A549 (cell line): ENCODE results near the gene CLEC3A. TPM values are rescaled to one million over a fixed set of nuclear protein-coding genes. Genes with fewer than 3 reads are reported as not detected.
A peak's percentile ranks its signal among the peaks of the same experiment; 100 is the strongest.

ENCODE experiments used
- ATAC-seq, 2 experiments: fragments of 200-7000 bp in 1 of 2; fragments of >200 bp in 1 of 2; cut with Nextera tagmentation in 1 of 2; cut with Tn5 transposase in 1 of 2; 3 replicates each; pipeline versions ENCODE4 v1.8.0 to v1.9.1; 2018 to 2020; ENCODE audit warnings: mild to moderate bottlenecking in 1 of 2, moderate library complexity in 1 of 2
- CTCF ChIA-PET: fragments of 300-600 bp; sonication (Branson Sonifier 250); formaldehyde crosslinking; extraction: SDS; loops from one replicate; lab custom pipeline; 2021; ENCODE audit warnings: antibody characterized with exemption, inconsistent platforms; lab: Yijun Ruan, JAX
- POLR2A ChIA-PET: fragments of 350-600 bp; formaldehyde crosslinking; extraction: SDS; loops from one replicate; lab custom pipeline; 2021; ENCODE audit warnings: antibody characterized with exemption, inconsistent platforms; lab: Yijun Ruan, JAX
- DNase-seq, 2 experiments: peaks; one replicate each; pipeline versions ENCODE4 v3.0.0 to v3.0.0-alpha.2; 2011 to 2016; ENCODE audit warnings: low read depth in 1 of 2, low spot score in 1 of 2
- FAIRE-seq: peaks from 2 replicates; lab custom pipeline; 2011; peaks lifted over from hg19 to GRCh38; lab: Jason Lieb, UNC
- H3K27ac ChIP-seq, 2 experiments: fragments of >200 bp; sonication (Bioruptor Twin); formaldehyde crosslinking; 3 replicates each; pipeline ENCODE4 v1.5.1; 2016 to 2017
- H3K4me1 ChIP-seq: fragments of >200 bp; sonication (Bioruptor Twin); formaldehyde crosslinking; 3 replicates; pipeline ENCODE4 v1.6.1; 2016
- H3K4me2 ChIP-seq: fragments of >200 bp; sonication (Bioruptor Twin); formaldehyde crosslinking; 3 replicates; pipeline ENCODE4 v1.6.1; 2016
- H3K4me3 ChIP-seq: fragments of >200 bp; sonication (Bioruptor Twin); formaldehyde crosslinking; 3 replicates; pipeline ENCODE4 v1.5.1; 2016
- H3K9me3 ChIP-seq: fragments of >200 bp; sonication (Bioruptor Twin); formaldehyde crosslinking; 3 replicates; pipeline ENCODE4 v1.6.1; 2016
- BCL3 ChIP-seq: fragments of >200 bp; sonication (Bioruptor Twin); formaldehyde crosslinking; IDR thresholded peaks from 3 replicates; pipeline ENCODE4 v1.6.1; 2016
- BHLHE40 ChIP-seq: IDR thresholded peaks from 2 replicates; pipeline ENCODE4 v1.6.1; 2012; ENCODE audit warnings: low read depth, low read length, inconsistent platforms
- CBX8 ChIP-seq: fragments of 200-600 bp; sonication (generic); IDR thresholded peaks from 2 replicates; pipeline ENCODE4 v1.6.1; 2016
- CEBPB ChIP-seq, 2 experiments: fragments of >200 bp in 1 of 2; sonication (Bioruptor Twin) in 1 of 2; formaldehyde crosslinking in 1 of 2; IDR thresholded peaks; 2 replicates each; pipeline ENCODE4 v1.6.1; 2012 to 2016
- EHF ChIP-seq: fragments of 250-450 bp; sonication (Bioruptor Pico); IDR thresholded peaks from 2 replicates; pipeline ENCODE4 v1.5.0; 2020; ENCODE audit warnings: mild to moderate bottlenecking
- EHMT2 ChIP-seq: fragments of 200-600 bp; sonication (generic); IDR thresholded peaks from 2 replicates; pipeline ENCODE4 v1.6.1; 2016; ENCODE audit warnings: antibody characterized with exemption, low read depth, mild to moderate bottlenecking, moderate library complexity
- EP300 ChIP-seq, 2 experiments: fragments of >200 bp; sonication (Bioruptor Twin); formaldehyde crosslinking; IDR thresholded peaks; 2 replicates in 1 of 2; 3 replicates in 1 of 2; pipeline ENCODE4 v1.6.1; 2016 to 2017
- ESRRA ChIP-seq: fragments of 150-350 bp; IDR thresholded peaks from 2 replicates; pipeline ENCODE4 v1.6.1; 2014; ENCODE audit warnings: mild to moderate bottlenecking, low read length, borderline replicate concordance
- FOSL2 ChIP-seq, 2 experiments: fragments of 450-650 bp in 1 of 2; fragments of >200 bp in 1 of 2; sonication (Bioruptor Twin) in 1 of 2; formaldehyde crosslinking; IDR thresholded peaks; 2 replicates each; pipeline versions ENCODE4 v1.5.0 to v1.6.1; 2016 to 2020; ENCODE audit warnings: mild to moderate bottlenecking in 1 of 2, moderate library complexity in 1 of 2
- GATA3 ChIP-seq: IDR thresholded peaks from 2 replicates; pipeline ENCODE4 v1.6.1; 2012; ENCODE audit warnings: borderline replicate concordance
- HDAC2 ChIP-seq: fragments of 200-600 bp; sonication (generic); IDR thresholded peaks from 2 replicates; pipeline ENCODE4 v1.6.1; 2016
- HEYL ChIP-seq: fragments of 250-450 bp; sonication (Bioruptor Pico); IDR thresholded peaks from 2 replicates; pipeline ENCODE4 v1.8.0; 2021; ENCODE audit warnings: mild to moderate bottlenecking, moderate library complexity
- JUN ChIP-seq, 2 experiments: fragments of >200 bp; sonication (Bioruptor Twin); formaldehyde crosslinking; IDR thresholded peaks; 2 replicates in 1 of 2; 3 replicates in 1 of 2; pipeline ENCODE4 v1.6.1; 2016 to 2017
- KDM5A ChIP-seq: fragments of 200-600 bp; sonication (generic); IDR thresholded peaks from 2 replicates; pipeline ENCODE4 v1.6.1; 2016; ENCODE audit warnings: antibody characterized with exemption, mild to moderate bottlenecking
- MAX ChIP-seq: IDR thresholded peaks from 2 replicates; pipeline ENCODE4 v1.6.1; 2012
- PBX3 ChIP-seq: IDR thresholded peaks from 2 replicates; pipeline ENCODE4 v1.6.1; 2012
- RCOR1 ChIP-seq: fragments of 150-350 bp; IDR thresholded peaks from 2 replicates; pipeline ENCODE4 v1.6.1; 2014; ENCODE audit warnings: antibody characterized with exemption, low read length, low read depth
- REST ChIP-seq: fragments of 200-600 bp; sonication (generic); IDR thresholded peaks from 2 replicates; pipeline ENCODE4 v1.6.1; 2016; ENCODE audit warnings: antibody characterized with exemption, mild to moderate bottlenecking, moderate library complexity
- RNF2 ChIP-seq: fragments of 200-600 bp; sonication (generic); IDR thresholded peaks from 2 replicates; pipeline ENCODE4 v1.6.1; 2016; ENCODE audit warnings: low read depth, mild to moderate bottlenecking, antibody characterized with exemption, moderate library complexity, borderline replicate concordance
- TFCP2L1 ChIP-seq: fragments of 250-450 bp; sonication (Bioruptor Pico); IDR thresholded peaks from 2 replicates; pipeline ENCODE4 v1.5.0; 2021; ENCODE audit warnings: mild to moderate bottlenecking
- ZSCAN20 ChIP-seq: fragments of 250-450 bp; sonication (Bioruptor Pico); IDR thresholded peaks from 2 replicates; pipeline ENCODE4 v1.8.0; 2022; ENCODE audit warnings: mild to moderate bottlenecking, moderate library complexity
- WGBS: methylation state at CpG from one replicate; pipeline ENCODE4 v1.1.6; 2017; ENCODE audit errors: missing lambda C conversion rate; 5-methylcytosine and 5-hydroxymethylcytosine counted together
- polyA plus RNA-seq, 4 experiments: library from polyadenylated mRNA; depleted of rRNA in 3 of 4; stranded (reverse); fragments of >200 nt; fragmentation: RNase III in 1 of 4; extraction: RNeasy Plus Mini Kit Qiagen cat#74134 plus additional on column Dnase treatment in 1 of 4; gene quantifications; 2 replicates in 3 of 4; 3 replicates in 1 of 4; pipeline ENCODE4 v1.2.3, GENCODE V29; 2011 to 2017

CLEC3A gene
- polyA plus RNA-seq, 2 of the 4 experiments (the other 2 are of a cell fraction), result not detected

DNA sequence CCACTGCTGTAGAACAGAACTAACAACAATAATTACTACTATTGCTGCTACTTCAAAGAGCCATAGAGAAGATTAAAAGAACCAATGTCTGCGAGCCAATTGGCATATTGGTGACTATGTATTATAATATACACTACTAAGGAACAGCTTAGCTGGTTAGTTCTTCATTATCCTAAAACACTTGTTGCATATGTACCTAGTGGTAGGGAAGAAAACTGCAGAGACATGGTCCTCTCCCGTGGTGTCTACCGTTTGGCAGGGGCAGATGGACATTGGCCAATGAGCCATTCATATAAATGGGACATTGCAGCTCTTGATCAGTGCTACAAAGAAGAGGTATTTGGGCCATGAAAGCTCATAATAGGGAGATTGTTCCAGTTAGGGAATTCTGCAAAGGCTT is 46.4 kb upstream of the CLEC3A start:
- Histone ChIP-seq H3K4me1 (no peaks in the 10 kb centered on the region), H3K27ac (no peak overlapping the region), H3K9me3 (no peaks in the 10 kb centered on the region), H3K4me2 (no peak overlapping the region), H3K4me3 (no peak overlapping the region)
- ATAC-seq (peak in 1 of 2 experiments; percentile 46; a peak in 2 of 6 replicates), FAIRE-seq (no peak), DNase-seq (no peak)
- CTCF ChIA-PET, result no interaction called here
- POLR2A ChIA-PET, result no interaction called here
- 2% methylated on average over 3 of the region's 3 CpGs for WGBS
- no peak for TF ChIP-seq HEYL (CRISPR knock-in tag)
- TF ChIP-seq BCL3, result no peak
- TF ChIP-seq PBX3, result no peak
- no peak for TF ChIP-seq EHMT2
- no peak for TF ChIP-seq FOSL2 (IDR thresholded peaks at IDR 0.05)
- no peak for TF ChIP-seq FOSL2 (CRISPR knock-in tag; IDR thresholded peaks at IDR 0.05)
- no peak for TF ChIP-seq MAX
- TF ChIP-seq KDM5A, result no peak
- TF ChIP-seq GATA3, result no peak
- TF ChIP-seq RCOR1, result no peak
- no peak for TF ChIP-seq CBX8

- ChIA-PET CTCF (no interaction called here), POLR2A (no interaction called here)
- ATAC-seq, result no peak
- no peaks in the 10 kb centered on the region for H3K4me1 ChIP-seq
- no peak overlapping the region for H3K4me3 ChIP-seq
- no peak for FAIRE-seq
- H3K9me3 ChIP-seq, result no peaks in the 10 kb centered on the region
- H3K27ac ChIP-seq, result no peak overlapping the region
- no peak overlapping the region for H3K4me2 ChIP-seq
- DNase-seq, result no peak
- WGBS, result 3% methylated on average over 5 of the region's 5 CpGs
- TF ChIP-seq CEBPB (IDR thresholded peaks at IDR 0.05) (no peak), REST (no peak), BHLHE40 (no peak), HDAC2 (no peak), ZSCAN20 (CRISPR knock-in tag) (no peak), MAX (no peak), EHF (no peak), RNF2 (no peak), EHMT2 (no peak)
Observed at GRCh38 chr16:77977339-77977738, 45.0 kb upstream of the CLEC3A start.

DNA sequence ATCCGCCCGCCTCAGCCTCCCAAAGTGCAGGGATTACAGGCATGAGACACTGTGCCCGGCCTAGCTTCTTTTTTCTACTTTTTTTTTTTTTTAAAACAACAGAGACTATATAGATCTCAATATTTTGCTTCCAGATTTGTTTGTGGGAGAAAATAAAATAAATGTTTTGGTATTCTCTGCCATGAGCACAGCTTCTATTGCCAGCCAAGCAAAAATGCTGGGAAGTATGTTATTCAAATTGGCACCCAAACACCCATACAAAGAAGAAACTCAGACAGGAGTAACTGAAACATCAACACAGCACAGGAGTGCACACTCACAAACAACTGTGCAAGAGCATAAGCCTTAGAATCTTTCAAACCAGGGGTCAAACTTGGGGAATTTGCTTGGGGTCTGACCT is 37.2 kb upstream of the CLEC3A start:
- Histone ChIP-seq H3K4me2 (no peak overlapping the region), H3K9me3 (no peaks in the 10 kb centered on the region)
- TF ChIP-seq TFCP2L1 (CRISPR knock-in tag), result no peak
- no peak for TF ChIP-seq ESRRA
- TF ChIP-seq HEYL (CRISPR knock-in tag), result no peak
- TF ChIP-seq EP300 (IDR thresholded peaks at IDR 0.05), result no peak
- TF ChIP-seq JUN (IDR thresholded peaks at IDR 0.05), result no peak
- TF ChIP-seq, all 56 proteins: peak for 0
- Histone ChIP-seq H3K4me1 (no peaks in the 10 kb centered on the region), H3K27ac (no peak overlapping the region), H3K4me3 (no peak overlapping the region)
- no peak for ATAC-seq
- CTCF ChIA-PET, result interaction anchor here (4.7 kb wide), 1 partner anchor 18 kb away, joined by 18 read pairs; no protein-coding TSS in a partner anchor
- POLR2A ChIA-PET, result no interaction called here
- FAIRE-seq, result no peak
- DNase-seq, result no peak
- WGBS, result 7% methylated on average over 3 of the region's 3 CpGs
